SK-N-SH treated with all-trans-retinoic acid at 6 μM for 48 hours (cell line): Measurements from ENCODE around the gene MRPL53.

Experiments
- ATAC-seq: fragments of 200-7000 bp; cut with Tn5 transposase; 3 replicates; pipeline ENCODE4 v1.9.1; 2020; ENCODE audit warnings: mild to moderate bottlenecking, moderate library complexity
- ARNTL ChIP-seq: fragments of 450-650 bp; formaldehyde crosslinking; IDR thresholded peaks from 2 replicates; pipeline ENCODE4 v1.5.0; 2020; ENCODE audit warnings: low read depth, mild to moderate bottlenecking, moderate library complexity, borderline replicate concordance
- BACH2 ChIP-seq: fragments of 250-450 bp; sonication (Bioruptor Pico); IDR thresholded peaks from 2 replicates; pipeline ENCODE4 v1.9.0; 2021; ENCODE audit warnings: mild to moderate bottlenecking, borderline replicate concordance
- CSDC2 ChIP-seq: fragments of 250-450 bp; sonication (Bioruptor Pico); IDR thresholded peaks from 2 replicates; pipeline ENCODE4 v1.5.0; 2020; ENCODE audit warnings: mild to moderate bottlenecking, moderate library complexity
- ISL1 ChIP-seq: fragments of 250-450 bp; sonication (Bioruptor Pico); IDR thresholded peaks from 2 replicates; pipeline ENCODE4 v2.1.2; 2022; ENCODE audit warnings: mild to moderate bottlenecking, moderate library complexity
- PPARA ChIP-seq: fragments of 250-450 bp; sonication (Bioruptor Pico); IDR thresholded peaks from 2 replicates; pipeline ENCODE4 v1.5.0; 2020; ENCODE audit warnings: mild to moderate bottlenecking, borderline replicate concordance
- TOX ChIP-seq: fragments of 250-450 bp; sonication (Bioruptor Pico); IDR thresholded peaks from 2 replicates; pipeline ENCODE4 v1.8.0; 2021; ENCODE audit warnings: mild to moderate bottlenecking, moderate library complexity, borderline replicate concordance
- ZC3H10 ChIP-seq: fragments of 250-450 bp; sonication (Bioruptor Pico); IDR thresholded peaks from 2 replicates; pipeline ENCODE4 v1.5.1; 2021; ENCODE audit warnings: mild to moderate bottlenecking, moderate library complexity
- ZFP30 ChIP-seq: fragments of 450-650 bp; formaldehyde crosslinking; IDR thresholded peaks from 2 replicates; pipeline ENCODE4 v1.5.0; 2022; ENCODE audit warnings: mild to moderate bottlenecking, moderate library complexity
- ZNF70 ChIP-seq: fragments of 450-650 bp; formaldehyde crosslinking; IDR thresholded peaks from 2 replicates; pipeline ENCODE4 v1.5.0; 2020; ENCODE audit warnings: mild to moderate bottlenecking, moderate library complexity
- ZNF8 ChIP-seq: fragments of 450-650 bp; formaldehyde crosslinking; IDR thresholded peaks from 2 replicates; pipeline ENCODE4 v1.5.0; 2020; ENCODE audit warnings: mild to moderate bottlenecking, moderate library complexity
- TF ChIP-seq, protein P1 (sequence below): fragments of 250-450 bp; sonication (Bioruptor Pico); IDR thresholded peaks from 2 replicates; pipeline ENCODE4 v1.8.0; 2021; ENCODE audit warnings: low read depth, mild to moderate bottlenecking, moderate library complexity, borderline replicate concordance
- TF ChIP-seq, protein P2 (sequence below): fragments of 250-450 bp; sonication (Bioruptor Pico); IDR thresholded peaks from 2 replicates; pipeline ENCODE4 v1.5.1; 2020; ENCODE audit warnings: low read depth, mild to moderate bottlenecking, moderate library complexity

The MRPL53 gene

DNA sequence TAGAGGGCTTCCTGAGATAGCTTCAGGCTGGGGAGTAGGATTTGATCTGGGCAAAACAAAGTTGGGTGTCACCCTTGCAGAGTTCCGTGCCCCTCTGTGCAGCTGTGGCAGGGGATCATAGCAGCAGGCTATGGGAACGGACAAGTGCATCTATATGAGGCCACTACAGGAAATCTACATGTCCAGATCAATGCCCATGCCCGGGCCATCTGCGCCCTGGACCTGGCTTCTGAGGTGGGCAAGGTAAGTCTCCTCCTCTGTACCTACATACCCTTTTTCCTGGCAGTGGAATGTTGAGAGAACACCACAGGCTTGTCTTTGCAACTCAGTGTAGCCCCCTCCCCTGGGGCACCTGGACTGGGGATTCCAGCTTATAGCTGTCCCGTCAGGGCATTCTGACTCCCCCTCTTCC, 47.5 kb downstream of the MRPL53 start:
- TF ChIP-seq BACH2 (CRISPR knock-in tag) (no peak), ARNTL (CRISPR knock-in tag) (no peak), CSDC2 (no peak), ZNF70 (CRISPR knock-in tag) (no peak), ZC3H10 (no peak), ZFP30 (no peak), PPARA (CRISPR knock-in tag) (no peak), ISL1 (CRISPR knock-in tag) (no peak)
- TF ChIP-seq, protein P1, sequence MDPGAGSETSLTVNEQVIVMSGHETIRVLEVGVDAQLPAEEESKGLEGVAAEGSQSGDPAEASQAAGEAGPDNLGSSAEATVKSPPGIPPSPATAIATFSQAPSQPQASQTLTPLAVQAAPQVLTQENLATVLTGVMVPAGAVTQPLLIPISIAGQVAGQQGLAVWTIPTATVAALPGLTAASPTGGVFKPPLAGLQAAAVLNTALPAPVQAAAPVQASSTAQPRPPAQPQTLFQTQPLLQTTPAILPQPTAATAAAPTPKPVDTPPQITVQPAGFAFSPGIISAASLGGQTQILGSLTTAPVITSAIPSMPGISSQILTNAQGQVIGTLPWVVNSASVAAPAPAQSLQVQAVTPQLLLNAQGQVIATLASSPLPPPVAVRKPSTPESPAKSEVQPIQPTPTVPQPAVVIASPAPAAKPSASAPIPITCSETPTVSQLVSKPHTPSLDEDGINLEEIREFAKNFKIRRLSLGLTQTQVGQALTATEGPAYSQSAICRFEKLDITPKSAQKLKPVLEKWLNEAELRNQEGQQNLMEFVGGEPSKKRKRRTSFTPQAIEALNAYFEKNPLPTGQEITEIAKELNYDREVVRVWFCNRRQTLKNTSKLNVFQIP = no peak
- no peak for ATAC-seq

DNA sequence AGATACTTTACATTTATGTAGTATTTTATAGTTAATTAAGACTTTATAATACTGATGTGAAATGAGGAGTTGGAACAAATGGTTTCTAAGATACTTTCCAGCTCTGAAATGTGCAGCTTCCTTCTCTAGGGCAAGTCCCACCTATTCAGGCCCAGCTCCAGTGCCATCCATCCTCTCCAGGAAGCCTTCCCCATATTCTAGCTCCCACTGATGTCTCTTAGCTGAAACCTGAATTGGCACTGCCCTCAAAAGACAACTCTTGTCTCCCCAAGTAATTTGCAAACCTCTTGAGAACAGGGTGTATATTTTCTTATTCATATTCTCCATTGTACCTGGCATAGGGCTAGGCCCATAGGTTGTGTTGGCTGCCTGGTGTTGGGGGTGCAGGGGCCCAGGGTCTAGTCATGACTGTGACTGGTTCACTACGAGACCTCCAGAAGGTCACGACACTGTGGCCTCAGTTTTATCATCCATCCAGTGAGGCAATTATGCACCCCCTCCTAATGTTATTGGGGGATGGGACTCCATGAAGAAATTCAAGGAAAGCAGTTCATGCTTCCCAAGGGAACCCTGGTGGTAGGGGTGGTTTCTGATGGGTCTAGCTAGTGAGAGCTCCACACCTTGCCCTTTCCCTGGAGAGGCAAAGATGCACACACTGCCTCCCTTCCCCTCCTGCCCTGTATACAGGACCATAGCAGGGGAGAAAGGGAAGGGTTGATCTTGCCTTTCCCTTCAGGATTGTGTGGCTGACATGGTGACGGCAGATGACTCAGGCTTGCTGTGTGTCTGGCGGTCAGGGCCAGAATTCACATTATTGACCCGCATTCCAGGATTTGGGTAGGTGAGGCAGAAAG, 48.1 kb downstream of the MRPL53 start:
- TF ChIP-seq ZC3H10 = no peak
- TF ChIP-seq ISL1 (CRISPR knock-in tag) = no peak
- TF ChIP-seq, protein P2, sequence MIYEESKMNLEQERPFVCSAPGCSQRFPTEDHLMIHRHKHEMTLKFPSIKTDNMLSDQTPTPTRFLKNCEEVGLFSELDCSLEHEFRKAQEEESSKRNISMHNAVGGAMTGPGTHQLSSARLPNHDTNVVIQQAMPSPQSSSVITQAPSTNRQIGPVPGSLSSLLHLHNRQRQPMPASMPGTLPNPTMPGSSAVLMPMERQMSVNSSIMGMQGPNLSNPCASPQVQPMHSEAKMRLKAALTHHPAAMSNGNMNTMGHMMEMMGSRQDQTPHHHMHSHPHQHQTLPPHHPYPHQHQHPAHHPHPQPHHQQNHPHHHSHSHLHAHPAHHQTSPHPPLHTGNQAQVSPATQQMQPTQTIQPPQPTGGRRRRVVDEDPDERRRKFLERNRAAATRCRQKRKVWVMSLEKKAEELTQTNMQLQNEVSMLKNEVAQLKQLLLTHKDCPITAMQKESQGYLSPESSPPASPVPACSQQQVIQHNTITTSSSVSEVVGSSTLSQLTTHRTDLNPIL (CRISPR knock-in tag) = no peak
- ATAC-seq = no peak

DNA sequence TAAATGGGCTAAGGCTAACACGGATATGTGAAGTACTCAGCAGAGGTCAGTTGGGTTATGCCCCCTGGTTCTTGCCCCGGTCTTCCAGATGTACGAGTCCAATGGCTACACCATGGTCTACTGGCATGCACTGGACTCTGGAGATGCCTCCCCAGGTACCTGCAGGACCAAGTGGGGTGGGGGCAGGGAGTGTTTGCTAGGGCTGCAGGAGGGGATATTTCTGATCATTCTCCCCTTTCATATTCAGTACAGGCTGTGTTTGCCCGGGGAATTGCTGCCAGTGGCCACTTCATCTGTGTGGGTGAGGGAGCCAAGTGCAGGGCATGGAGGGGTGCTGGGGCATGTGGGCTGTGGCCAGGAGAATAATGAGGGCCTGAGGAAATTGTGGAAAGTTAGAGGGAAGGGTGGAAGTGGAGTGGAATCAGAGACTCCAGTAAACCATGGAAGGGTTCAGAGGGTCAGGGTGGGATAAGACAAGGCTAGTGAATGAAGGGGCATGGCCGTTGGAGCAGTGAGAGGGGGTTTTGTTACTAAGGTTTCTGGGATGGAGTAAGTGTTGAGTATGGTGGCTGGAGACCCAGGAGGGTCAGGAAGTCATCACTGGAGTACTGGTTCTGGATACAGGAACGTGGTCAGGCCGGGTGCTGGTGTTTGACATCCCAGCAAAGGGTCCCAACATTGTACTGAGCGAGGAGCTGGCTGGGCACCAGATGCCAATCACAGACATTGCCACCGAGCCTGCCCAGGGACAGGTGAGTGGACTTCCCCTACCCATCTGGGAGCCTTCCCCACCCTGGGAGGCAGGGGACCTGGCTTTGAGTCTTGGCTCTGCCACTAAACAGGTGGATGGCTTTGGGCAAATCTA, 49.0 kb downstream of the MRPL53 start:
- ATAC-seq = no peak
- TF ChIP-seq TOX (CRISPR knock-in tag) = no peak
- no peak for TF ChIP-seq PPARA (CRISPR knock-in tag)
- no peak for TF ChIP-seq ZNF8
